DMS79 treated with DMSO at 0.1 percent for 48 hours (cell line): Measurements from ENCODE around the gene SUSD2.
A peak's percentile ranks its signal among the peaks of the same experiment; 100 is the strongest.
"Not testable (repeated sequence)": the region's sequence is repeated elsewhere in the genome, so short reads cannot be mapped to it uniquely, and the experiment has no call there.

ENCODE experiments used
- DNase-seq: peaks from one replicate; lab custom pipeline; 2025; lab: John Stamatoyannopoulos, UW

Gene SUSD2

GRCh38 chr22:24181088-24181995, at the start of gene SUSD2:
Gene SUSD2 (plus strand): TSS chr22:24181487. CDS start chr22:24181520, 33 bp downstream.
- DNase-seq: no peak

GRCh38 chr22:24133187-24133965, 47.9 kb upstream of the SUSD2 start:
- DNase-seq: no peak

DNA sequence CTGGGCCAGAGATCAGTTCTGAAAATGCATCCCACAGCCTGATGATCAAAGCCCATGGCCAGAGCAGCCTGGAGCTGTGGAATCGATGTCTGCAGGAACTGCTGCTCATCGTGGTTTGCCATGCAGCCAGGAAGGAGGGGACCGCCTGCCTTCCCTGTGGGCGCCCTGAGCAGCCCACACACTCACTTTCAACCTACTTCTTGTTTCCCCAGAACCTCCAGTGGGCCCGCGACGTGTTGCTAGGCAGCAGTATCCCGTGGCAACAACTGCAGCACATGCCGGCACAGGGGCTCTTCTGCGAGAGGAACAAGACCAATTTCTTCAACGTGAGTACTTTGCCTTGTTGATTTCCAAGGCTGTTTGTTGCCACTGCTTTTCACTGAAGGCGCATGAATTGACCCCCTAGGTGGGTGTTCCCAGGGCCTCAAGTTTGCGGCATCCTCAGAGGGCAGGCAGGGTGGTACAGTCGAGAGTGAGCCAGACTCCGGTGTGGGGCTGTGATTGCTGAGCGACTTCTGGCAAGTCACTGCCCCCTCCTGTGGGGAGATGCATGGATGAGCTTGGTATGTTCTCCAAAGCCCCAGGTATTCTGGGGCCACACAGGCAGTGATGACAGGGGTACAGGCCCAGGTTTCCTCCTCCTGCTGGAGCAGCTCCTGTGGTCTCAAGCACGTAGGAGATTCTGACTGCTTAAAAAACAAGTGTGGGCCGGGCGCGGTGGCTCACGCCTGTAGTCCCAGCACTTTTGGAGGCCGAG, 47.0 kb upstream of the SUSD2 start:
- no peak for DNase-seq

DNA sequence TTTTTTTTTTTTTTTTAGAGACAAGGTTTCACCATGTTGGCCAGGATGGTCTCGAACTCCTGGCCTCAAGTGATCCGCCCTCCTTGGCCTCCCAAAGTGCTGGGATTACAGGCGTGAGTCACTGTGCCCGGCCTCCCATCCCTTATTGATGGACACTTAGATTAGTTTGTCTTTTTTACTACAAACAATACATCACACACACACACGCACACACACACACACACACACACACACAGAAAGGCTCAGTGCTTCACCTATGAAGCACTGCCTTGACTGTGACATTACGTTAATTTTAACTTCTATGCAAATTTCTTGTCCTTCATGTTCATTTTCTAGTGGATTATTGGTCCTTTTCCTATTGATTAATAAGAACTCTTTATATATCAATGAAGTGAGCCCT, 44.8 kb upstream of the SUSD2 start:
- DNase-seq: not testable (repeated sequence)

DNA sequence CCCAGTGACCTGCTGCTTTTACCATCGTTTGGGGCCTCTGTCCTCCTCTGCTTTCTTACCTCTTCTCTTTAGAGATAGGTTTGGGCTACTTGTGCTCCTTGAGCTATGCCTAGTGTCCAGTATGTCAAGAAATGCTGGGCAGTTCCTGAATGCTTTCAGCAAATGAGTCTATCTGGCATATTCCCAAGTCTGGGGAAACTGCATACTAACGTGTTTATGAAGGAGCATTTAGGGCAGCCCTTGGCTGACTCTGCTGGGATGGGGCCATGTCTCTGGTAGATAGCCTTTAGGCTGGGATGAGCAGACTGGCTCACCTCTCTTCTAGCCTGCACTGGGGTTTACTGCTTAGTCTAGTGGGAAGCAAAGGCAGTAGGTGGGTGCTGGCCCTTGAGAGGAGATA, 43.7 kb upstream of the SUSD2 start:
- DNase-seq: no peak

DNA sequence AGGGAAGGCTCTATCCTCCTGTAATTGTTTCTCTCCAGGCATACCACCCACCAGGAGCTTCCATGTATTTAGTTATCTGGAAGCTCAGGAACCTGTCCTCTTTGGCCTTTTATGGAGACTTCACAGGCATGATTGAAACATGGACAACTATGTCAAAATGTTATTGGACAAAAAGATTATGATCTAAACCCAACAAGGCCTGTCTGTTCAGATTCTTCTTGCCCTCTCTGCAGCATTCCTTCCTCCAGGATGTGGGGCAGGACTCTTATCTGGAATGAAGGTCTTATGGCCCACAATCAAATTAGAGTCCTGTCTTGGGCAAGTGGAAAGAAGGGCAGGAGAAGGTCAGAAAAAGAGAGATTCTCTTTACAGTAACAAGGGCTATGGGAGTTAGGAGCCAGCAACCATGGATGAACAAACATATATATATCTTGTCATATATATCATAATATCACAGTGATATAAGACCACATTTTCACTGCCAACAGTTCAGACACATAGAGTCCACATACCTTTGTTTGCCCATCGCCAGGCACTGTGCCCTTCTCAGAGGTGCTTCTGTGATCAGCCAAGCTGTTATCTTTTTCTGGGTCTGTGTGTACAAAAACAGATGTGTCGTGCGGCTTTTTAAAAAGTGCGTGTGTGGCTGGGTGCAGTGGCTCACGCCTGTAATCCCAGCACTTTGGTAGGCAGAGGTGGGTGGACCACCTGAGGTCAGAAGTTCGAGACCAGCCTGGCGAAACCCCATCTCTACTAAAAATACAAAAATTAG, 42.5 kb upstream of the SUSD2 start:
- DNase-seq: no peak

DNA sequence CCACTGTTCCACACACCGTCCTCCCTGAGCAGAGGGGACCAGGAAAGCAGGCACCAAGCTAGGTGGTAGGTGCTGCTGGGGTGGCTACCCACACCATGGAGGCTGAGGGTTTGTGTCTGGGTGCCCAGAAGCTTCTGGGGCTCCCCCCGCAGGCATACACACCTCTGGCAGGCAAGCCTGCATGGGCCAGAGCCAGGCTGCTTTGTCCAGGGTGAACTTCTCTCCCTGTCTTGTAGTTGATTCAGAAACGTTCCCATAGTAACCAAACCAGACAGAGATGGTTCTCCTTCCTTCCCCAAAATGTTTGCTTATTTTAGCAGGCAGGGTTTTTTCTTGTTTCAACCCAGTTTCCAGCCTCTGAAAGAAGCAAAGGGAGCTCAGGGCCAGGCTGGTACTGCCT, 40.9 kb upstream of the SUSD2 start:
- DNase-seq: no peak

DNA sequence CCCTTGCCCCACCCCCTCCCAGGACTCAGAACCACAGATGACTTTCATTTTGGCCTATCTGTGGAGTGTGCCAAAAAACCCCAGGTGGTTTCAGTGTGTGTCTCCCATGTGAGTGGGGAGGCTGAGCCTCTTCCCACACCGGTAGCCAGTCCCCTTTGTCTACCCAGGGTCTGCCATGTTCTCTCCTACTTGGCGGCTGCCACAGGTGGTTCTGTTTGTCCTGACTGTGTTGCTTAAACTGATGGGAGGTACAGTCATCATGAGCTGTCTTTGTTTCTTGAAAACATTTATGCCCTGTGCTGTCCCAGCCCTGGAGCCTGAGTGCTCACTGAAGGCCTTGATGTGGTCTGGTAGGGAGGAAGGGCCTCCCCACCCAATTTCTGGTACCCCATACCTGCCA, 39.7 kb upstream of the SUSD2 start:
- DNase-seq: no peak

GRCh38 chr22:24142241-24142640, 39.0 kb upstream of the SUSD2 start:
- DNase-seq: no peak

DNA sequence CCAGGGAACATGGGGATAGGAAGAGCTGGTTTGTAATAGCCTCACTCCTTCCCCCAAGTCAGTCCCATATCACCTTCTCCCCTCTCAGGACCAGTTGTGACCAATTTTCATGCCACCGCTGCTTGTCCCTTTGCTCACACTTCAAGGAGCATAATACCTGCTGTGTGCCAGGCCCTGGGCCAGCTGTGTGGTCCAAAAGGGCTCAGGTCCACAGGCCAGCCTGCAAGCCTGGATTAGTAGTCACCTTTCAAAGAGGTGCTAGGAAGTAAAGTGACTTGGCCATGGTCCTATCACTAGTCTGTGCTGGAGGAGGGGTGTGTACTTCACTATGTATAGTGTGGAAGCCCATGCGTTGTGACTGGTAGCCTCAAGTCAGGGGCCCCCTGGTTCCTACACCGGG, 38.5 kb upstream of the SUSD2 start:
- no peak for DNase-seq

- DNase-seq: no peak
These were observed 37.1 kb upstream of the SUSD2 start for GRCh38 chr22:24144056-24144777.

DNA sequence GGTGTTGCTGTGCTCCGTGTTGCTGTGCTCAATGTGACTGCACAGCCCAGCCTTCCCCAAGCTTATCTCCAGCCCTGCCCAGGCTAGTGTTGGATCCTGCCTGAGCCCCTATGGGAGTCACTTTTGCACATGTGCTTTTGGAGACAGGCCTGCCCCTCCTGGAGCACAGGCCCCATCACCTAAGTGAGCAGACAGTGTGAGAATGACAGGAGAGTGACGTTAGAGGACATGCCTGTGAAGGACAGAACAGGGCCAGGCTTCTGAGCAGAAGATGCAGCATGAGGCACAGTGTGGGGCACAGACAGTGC, 36.6 kb upstream of the SUSD2 start:
- DNase-seq: no peak

GRCh38 chr22:24145446-24146193, 35.7 kb upstream of the SUSD2 start:
- no peak for DNase-seq

DNA sequence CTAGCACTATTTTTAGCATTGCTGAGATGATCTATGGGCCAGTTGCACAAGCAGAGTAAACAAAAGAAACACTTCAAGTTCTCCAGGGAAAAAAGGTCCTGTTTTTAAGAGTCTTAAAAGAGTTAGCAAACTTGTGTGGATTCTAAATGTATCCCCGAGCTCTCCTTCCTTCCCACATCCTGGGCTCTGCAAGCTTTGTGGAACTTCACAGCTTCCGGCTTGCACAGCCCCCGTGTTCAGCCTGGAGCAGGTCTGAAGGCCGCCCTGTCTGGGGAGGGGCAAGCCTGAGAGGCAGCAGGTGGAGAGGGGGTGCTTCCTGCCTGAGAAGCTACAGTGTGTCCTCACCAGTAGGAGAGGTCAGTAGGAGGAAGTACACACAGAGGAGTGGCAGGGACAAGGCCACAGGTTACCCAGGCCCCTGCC, 35.1 kb upstream of the SUSD2 start:
- peak; percentile 18 for DNase-seq

DNA sequence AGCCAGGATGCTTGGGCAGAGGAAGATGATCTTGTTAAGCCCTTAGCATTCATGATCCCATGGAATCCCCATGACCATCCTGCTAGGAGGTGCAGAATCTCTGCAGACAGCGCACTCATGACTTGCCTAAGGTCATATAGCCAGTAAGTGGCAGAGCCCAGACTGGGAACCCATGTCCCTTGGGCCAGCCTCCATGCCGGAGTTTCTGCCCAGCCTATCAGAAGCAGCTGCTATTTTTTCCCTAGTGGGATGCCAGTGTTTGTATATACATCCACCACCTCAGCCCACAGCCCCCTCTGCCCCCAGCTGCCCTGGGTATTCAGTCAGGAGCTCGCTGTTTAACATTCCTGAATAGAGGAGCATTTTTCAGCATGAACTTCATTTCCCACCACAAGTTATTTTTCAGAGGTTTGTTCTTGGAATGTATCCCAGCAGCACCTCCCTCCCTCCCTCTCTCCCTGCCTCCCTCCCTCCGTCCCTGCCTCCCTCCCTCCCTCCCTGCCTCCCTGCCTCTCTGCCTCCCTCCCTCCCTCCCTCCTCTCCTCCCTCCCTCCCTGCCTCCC, 34.4 kb upstream of the SUSD2 start:
- no peak for DNase-seq

- no peak for DNase-seq
These were observed 33.6 kb upstream of the SUSD2 start for GRCh38 chr22:24147666-24148065.

DNA sequence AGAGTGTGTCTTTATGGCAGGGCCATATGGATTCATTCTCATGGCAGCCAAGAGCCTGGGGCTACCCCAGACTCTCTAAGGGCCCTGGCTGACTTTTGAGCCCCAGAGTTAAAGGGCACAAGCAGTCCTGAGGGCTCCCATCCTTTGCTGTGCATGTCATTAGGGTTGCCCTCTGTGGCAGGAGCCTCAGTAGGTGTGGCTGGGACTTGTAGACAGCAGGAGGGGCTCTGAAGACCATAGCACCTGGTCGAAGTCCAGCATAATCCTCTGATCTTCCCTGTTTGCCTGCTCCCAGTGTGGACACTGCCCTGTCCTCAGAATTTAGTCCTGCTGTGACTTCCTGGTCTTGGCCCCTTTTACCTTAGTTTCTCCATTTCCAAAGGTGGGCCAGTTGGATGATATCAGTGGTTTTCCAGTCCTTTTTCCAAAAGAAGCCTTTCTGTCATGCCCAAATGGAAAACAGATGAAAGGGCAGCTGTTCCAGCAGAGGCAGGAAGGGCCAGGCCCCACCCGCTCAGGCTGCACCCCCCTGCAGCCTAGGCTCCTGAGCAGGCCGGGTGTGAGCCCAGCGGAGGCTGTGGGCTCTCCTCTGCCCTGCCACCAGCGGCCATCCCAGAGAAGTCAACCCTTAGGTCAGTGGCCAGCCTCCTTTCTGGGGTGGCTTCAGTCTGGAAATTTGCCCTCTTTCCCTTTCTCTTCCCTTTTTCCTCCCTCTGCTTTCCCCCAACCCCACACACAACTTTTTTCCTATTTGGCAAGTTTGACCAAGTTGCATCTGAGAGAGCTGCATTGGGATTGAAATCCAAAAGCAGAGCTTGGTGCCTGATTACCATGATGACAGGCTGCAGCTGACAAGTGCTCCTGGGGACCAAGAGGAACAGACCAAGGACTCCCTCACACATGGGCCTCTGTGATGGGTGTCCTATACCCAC, 32.8 kb upstream of the SUSD2 start:
- no peak for DNase-seq

DNA sequence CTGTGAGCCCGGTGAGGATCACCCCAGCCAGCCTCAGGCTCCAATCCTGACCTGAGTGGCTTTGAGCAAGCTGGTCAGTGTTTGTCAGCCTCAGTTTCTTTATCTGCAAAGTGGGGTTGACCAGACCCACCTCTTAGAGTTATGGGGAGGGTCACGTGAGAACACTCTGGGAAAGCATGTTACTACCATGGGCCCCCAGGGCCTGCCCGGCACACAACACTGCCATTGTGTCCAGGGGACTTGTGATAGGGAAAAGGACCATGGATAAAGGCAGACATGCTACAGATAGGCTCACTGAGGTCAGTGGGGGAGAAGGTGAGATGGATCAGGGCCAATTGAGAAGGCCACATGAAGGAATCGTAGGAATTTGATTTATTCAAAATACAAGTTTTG, 32.1 kb upstream of the SUSD2 start:
- no peak for DNase-seq

- no peak for DNase-seq
These were observed 27.9 kb upstream of the SUSD2 start for GRCh38 chr22:24153353-24153752.
